HG02884 (cell line): ENCODE results near the gene NFIA.
"Not testable (repeated sequence)": the region's sequence is repeated elsewhere in the genome, so short reads cannot be mapped to it uniquely, and the experiment has no call there.

Experiments
- ATAC-seq: cut with Tn5 transposase; IDR thresholded peaks from one replicate; pipeline ENCODE4 v1.9.1; 2021; ENCODE audit warnings: mild to moderate bottlenecking, moderate library complexity; ENCODE audit not compliant: unreplicated experiment

NFIA gene

DNA sequence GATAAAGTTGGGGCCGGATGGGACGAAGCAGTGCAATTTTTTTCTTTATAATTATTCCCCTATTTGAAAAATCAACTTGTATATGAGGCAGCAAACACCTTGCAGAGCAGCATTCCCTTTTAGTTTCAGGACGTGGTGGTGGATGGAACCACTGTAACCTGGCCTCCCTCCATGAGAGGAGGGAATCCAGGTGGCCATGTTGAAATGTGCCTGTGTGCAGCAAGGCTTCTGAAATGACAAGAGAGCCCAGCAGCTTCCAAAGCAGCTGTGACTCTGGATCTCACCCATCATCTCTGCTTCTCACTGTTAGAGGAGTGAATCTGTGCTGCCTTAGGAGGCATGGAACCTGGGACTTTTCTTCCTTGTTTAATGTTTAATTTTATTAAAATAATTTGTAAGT, 42.3 kb downstream of the NFIA start:
- ATAC-seq: no peak

DNA sequence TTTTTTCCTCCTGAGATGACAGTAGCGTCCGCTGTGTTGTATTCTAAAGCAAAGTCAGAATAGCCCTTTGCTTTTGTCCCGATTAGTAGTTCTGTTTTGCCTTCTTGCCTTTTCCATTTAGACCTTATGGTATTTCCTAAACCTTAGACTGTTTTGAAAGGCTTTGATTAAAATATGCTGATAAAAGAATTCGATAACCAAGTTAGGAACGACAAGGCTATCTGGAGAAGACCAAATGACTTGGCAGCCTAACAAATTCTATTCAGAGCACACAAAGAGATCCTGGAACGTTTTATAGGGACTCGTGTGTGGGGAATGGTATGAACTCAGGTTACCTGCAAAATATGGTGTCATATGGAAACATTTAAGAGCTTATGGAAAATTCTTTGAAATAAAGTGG, 42.9 kb downstream of the NFIA start:
- ATAC-seq: no peak

GRCh38 chr1:61125895-61126294, 43.5 kb downstream of the NFIA start:
- ATAC-seq: no peak

GRCh38 chr1:61126843-61127242, 44.5 kb downstream of the NFIA start:
- not testable (repeated sequence) for ATAC-seq

GRCh38 chr1:61130338-61131000, 48.1 kb downstream of the NFIA start:
- no peak for ATAC-seq

GRCh38 chr1:61131248-61131647, 48.9 kb downstream of the NFIA start:
- no peak for ATAC-seq

GRCh38 chr1:61131716-61132115, 49.4 kb downstream of the NFIA start:
- no peak for ATAC-seq

GRCh38 chr1:61132176-61132638, 49.8 kb downstream of the NFIA start:
- no peak for ATAC-seq

GRCh38 chr1:61132645-61133334, 50.4 kb downstream of the NFIA start:
- no peak for ATAC-seq

DNA sequence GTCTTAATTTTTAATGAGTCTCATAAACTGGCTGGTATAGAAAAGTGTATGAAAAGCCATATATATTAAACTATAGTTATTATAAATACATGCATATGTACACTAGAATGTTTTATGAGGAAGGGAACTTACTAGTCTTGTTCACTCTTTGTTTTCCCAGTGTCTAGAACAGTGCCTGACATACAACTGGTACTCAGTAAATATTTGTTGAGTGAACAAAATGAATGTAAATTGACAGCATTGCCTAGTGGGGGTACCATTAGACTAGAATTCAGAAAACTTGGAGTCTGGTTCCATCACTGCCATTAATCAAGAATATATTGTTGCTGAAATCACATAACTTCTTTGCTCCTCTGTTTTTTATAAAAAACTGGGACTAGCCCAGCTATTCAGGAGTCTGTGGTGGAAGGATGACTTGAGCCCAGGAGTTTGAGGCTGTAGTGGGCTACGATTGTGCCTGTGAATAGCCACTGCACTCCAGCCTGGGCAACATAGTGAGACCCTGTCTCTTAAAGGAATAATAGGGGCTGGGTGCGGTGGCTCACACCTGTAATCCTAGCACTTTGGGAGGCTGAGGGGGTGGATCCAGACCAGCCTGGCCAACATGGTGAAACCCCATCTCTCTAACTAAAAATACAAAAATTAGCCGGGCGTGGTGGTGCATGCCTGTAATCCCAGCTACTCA, 51.1 kb downstream of the NFIA start:
- no peak for ATAC-seq

DNA sequence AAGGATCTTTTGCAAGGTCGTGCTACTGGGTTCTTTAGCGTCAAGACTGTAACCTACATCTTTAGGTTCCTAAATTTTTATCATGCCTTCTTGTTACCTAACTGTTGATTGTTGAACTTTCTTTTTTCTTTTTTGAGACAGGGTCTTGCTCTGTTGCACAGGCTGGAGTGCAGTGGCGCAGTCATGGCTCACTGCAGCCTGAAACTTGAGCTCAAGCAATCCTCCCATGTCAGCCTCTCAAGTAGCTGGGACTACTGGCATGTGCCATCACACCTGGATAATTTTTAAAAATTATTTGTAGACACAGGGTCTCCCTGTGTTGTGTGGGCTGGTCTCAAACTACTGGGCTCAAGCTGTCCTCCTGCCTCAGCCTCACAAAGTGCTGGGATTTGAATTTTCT, 52.9 kb downstream of the NFIA start:
- no peak for ATAC-seq

GRCh38 chr1:61138305-61138704, 55.9 kb downstream of the NFIA start:
- no peak for ATAC-seq

DNA sequence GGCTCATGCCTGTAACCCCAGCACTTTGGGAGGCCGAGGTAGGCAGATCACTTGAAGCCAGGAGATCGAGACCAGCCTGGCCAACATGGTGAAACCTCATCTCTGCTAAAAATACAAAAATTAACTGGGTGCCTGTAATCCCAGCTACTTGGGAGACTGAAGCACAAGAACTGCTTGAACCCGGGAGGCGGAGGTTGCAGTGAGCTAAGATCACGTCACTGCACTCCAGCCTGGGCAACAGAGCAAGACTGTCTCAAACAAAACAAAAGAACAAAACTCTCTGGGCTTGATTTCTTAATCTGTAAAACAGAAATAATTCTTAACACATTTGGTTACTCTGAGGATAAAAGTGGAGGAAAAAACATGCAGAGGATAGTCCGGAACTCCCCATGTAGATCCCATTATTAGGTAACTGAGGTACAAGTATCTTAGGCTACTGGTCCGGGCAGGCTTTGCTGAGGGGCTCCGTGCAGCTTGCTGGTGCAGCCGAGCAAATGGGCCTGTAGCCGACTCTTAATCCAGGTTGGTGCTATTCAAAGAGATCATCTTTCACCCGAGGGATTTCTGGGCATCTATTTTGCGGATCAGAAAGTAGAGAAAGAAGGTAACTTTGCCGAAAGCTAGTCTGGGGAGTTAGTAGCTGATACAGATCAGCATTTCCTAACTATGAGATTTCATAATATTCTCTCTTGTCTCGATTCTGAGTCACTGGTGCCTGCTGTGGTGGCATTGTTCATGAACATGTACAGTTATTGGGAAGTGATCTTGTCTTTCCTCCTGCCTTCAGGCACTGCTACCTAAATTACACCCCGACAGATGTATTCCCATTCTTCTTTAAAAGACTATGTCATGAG, 56.8 kb downstream of the NFIA start:
- ATAC-seq: no peak

DNA sequence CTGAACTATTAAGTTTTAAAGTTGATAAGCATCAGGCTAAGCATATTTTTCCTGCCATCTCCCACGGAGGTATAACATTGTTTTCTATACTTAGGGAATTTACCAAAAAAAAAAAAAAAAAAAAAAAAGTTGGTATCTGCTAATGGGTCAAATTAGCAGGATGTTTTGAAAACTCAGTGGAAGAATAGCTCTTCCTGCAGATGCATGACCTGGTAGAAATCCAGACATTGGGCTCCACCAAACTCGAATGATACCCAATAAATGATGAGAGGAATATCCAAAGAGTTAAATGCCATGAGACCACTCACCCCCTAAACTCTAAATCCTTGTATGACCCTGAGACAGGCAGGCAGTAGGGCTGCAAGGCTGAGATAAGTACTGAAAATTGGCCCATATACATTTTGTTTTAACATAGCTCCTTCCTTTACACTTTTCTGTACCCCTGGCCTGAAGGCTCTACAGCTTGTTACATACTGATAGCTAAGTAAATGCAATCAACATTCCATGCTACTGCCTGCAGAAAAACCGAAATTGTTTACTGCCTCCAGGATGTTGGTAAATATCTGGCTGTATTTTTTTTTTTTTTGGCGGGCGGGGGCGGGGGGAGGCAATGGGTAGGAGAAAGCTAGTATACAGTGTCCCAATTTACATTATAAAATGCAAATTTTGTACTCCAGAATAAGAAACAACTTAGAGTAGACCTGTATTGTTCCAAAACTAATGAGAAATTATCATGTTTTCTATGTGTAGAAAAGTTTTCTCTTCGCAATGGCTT, 57.6 kb downstream of the NFIA start:
- no peak for ATAC-seq

- ATAC-seq: no peak
Measured at GRCh38 chr1:61140778-61141177, 58.4 kb downstream of the NFIA start.

DNA sequence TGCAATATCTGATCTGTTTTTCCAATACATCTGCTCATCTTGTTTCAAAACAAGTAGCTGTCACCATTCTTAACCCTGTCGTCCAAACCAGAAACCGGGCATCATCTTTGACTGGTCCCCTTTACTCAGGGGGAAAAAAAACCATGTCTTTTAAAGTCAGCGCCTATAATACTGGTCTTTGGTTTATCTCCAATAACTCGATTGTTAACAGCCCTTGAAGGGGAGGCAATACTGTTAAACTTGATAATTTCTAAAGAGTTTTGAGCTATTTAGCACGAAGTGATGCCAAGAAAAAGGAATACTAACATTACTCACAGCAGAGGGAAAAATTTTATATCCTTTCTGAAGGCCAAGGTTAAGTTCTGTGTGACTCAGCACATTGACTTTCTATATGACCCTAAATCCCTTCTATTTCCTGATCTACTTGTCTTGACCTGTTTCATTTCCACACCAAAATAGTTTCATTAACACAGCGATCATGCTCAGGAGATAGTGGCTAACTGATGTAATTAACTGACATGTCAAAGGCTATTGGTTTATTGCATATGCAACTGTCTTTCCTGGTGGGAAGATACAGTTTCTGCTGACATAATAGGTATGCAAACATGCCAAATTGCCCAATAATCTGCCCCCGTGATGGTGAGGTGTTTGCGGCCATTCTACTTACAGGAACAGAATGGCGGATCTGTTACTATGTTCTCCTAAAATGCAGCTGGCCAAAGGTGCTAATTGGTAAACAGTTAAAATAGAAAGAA, 59.1 kb downstream of the NFIA start:
- no peak for ATAC-seq

DNA sequence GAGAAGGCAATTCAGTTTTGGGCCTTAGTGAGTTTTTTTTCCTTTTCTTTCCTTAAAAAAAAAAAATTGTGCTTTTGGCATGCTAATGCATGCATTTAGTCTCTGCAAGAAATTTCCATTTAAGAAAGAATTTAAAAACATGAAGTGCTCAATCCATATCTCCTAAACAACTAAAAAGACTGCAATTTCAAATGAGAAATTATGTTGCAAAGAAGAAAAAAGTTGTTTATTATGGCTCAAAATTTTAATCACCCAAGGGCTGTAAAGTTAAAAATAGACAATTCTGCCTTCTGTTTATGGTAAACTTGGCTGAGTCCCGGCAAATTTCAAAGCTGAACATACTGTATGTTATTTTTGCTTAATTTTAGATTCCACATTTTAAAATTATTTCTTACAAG, 59.7 kb downstream of the NFIA start:
- no peak for ATAC-seq

DNA sequence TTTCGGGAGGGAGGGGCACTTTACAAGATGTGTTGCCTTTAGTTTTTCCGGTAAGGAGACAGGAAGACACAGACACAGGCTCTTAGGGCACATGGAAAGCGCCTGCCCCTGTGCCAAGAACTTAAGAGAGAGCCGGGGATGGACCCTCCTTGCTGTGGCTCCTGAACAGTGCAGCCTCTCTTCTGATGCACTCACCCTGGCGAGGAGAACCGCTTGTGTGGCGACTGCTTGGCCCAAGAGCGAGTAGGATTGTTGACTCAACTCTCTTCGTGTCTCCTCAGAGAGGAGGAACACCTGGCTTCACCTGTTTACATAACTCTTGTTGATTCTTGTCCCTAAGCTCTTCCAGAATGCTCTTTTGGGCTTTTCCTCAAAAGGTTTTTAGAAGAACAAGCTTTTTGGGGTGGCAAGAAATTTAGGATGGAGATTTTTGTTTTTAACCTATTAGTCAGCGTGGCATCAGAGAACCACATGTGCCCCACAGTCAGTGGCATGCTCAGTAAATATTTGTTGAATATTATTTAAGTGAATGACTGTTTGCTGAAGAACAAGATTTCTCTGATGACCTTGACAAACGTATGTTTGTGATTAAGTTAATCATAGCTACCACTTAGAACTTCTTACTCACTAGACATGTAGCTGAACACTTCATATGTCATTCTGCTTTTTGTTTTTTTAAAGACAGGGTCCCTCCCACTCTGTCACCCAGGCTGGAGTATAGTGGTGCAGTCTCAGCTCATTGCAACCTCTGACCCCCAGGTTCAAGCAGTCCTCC, 60.6 kb downstream of the NFIA start:
- ATAC-seq: no peak
